H54 (cell line): Measurements from ENCODE around the gene OSER1.

Experiments used
- DNase-seq: peaks from one replicate; pipeline ENCODE4 v3.0.0; 2011; ENCODE audit warnings: low spot score, mixed read lengths; ENCODE audit not compliant: insufficient read length
- FAIRE-seq: peaks from 3 replicates; lab custom pipeline; 2011; peaks lifted over from hg19 to GRCh38; lab: Jason Lieb, UNC
- POLR2A ChIP-seq: IDR thresholded peaks from 2 replicates; pipeline ENCODE4 v1.6.1; 2011; ENCODE audit warnings: low read depth, mild to moderate bottlenecking, low read length

The OSER1 gene

DNA sequence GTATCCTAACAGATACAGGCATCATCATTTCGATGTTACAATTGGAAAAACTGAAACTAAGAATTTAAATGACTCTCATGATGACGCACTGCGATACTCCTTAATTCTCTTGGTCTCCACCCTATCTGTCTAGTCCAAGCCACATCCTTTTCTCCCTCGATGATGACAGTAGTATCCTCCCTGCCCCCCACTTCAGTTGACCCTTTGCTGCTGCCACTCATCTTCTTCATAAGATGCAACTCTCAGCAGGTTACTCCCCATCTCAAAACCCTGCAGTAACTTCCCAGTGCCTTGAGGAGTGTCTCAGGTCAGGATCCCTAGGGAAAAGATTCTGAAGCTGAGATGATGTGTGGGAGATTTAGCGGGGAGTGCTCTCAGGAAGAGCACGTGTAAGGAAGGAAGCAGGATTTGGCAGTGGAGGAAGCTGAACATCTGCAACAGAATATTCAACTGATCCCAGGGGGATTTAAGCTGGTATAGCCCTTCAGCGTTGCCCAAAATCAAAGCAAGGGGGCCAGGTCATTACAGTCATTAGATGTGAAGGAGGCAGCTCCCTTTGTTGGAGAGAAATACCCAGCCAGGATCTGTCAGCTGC is 39.7 kb downstream of the OSER1 start:
- no peak for TF ChIP-seq POLR2A
- no peak for DNase-seq
- FAIRE-seq = no peak

GRCh38 chr20:44167736-44168135 is 42.8 kb downstream of the OSER1 start:
- no peak for TF ChIP-seq POLR2A
- FAIRE-seq (no peak), DNase-seq (no peak)

GRCh38 chr20:44166477-44166876 is 44.1 kb downstream of the OSER1 start:
- DNase-seq = peak; percentile 50
- peak; percentile 58 for TF ChIP-seq POLR2A
- no peak for FAIRE-seq

DNA sequence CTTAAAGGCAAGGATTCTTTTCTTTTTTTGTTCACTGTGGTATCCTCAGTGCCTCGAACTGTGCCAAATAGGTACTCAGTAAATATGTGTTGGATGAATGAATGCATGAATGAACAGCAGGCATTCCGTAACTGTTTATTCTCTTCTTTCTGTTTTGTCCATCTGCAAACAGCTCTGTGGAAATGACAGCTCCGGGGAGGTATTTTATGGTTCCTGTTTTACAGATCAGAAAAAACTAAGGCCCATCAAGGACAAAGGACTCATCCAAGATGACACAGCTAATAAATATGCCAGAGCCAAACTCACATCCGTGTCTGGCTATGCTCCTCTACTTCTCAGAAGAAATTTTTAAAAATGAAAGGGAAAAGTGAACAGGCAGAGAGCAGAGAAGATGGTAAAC is 44.6 kb downstream of the OSER1 start:
- no peak for FAIRE-seq
- peak; percentile 57 for DNase-seq
- no peak for TF ChIP-seq POLR2A

- TF ChIP-seq POLR2A = no peak
- FAIRE-seq (no peak), DNase-seq (no peak)
Observed at GRCh38 chr20:44160133-44160532, 50.4 kb downstream of the OSER1 start.

- no peak for TF ChIP-seq POLR2A
- no peak for DNase-seq
- no peak for FAIRE-seq
Observed at GRCh38 chr20:44159711-44160110, 50.9 kb downstream of the OSER1 start.

DNA sequence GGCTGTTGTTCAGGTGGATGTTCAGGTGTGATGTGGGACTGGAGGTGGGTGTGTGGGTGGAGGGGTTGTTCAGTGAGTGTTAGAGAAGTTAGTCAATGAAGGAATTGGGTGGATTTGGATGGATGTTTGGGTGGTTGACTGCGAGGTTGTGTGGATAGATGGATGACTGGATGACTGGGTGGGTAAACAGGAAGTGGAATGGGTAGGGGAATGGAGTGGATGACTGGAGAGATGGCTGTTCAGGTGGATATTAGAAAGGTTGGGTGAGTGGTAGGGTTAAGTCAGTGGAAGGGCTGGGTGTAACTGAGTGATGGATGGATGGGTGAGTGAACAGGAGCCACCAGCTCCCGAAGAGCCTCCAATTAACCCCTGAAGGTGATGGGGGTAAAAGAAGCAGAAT is 51.4 kb downstream of the OSER1 start:
- no peak for TF ChIP-seq POLR2A
- no peak for FAIRE-seq
- DNase-seq = no peak

DNA sequence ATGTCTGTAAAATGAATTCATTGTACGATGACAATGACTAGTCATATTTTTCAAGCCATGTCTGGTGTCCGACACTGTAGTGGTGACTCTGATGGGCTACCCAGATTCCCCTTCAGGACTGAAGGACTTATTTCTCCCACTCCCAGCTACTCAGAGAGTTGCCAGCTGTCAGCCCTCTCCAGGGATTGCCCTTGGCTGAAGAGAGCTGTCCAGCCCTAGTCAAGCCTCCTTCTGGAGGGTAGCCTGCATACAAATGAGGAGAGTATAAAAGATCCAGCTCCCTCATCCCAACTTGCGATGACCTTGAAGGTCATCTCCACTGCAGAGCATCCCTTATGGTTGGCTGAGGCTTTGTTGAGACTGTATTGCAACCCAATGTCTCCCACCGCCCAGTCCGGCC is 53.5 kb downstream of the OSER1 start:
- DNase-seq = no peak
- no peak for FAIRE-seq
- no peak for TF ChIP-seq POLR2A

DNA sequence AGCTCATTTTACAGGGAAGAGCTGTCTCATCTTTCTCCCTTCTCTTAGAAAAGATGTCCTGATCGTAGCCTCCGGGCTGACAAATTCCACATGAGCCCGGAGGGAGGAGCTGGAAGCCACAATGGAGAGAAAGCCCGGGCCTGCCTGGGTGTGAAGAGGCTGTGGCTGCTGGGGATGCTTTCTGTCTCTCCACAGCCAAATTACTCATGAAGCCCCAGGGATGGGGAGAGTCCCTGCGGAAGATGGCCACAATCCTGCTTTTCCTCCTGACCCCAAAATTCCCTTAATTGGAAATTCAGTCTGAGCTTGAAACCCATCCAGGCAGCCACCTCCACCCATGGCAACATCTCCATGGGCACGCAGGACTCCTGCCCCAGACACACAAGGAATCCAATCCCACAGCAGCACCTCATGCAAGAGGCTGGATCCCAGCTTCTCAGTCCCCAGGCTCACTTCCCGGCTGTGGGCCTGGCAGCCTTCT is 56.0 kb downstream of the OSER1 start:
- DNase-seq (no peak), FAIRE-seq (no peak)
- TF ChIP-seq POLR2A = no peak

- DNase-seq = no peak
- no peak for FAIRE-seq
- no peak for TF ChIP-seq POLR2A
Observed at GRCh38 chr20:44153636-44154043, 56.9 kb downstream of the OSER1 start.

GRCh38 chr20:44151621-44152416 is 58.8 kb downstream of the OSER1 start:
- no peak for FAIRE-seq
- TF ChIP-seq POLR2A = no peak
- DNase-seq = no peak

DNA sequence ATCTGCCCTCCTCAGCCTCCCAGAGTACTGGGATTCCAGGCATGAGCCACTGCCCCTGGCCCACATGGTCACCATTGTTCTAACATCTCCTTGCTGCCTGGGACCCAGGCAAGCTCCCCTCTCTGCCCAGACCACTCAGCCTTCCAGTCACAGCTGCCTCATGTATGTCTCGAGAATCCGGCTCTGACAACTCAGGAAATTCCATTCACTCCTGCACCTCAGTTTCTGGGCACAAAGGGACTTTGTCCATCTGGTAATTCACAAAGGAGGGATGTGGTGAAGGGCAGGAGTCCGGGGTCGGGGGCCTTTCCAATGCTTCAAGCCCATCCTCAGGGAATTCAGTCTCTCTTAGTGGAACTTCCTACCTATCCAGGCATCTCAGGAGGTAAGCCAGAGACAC is 64.3 kb downstream of the OSER1 start:
- no peak for DNase-seq
- TF ChIP-seq POLR2A = no peak
- FAIRE-seq = no peak
